Calu3 (cell line): ENCODE data around the gene RNASEH1. TPM values are rescaled to one million over a fixed set of nuclear protein-coding genes. Genes with fewer than 3 reads are reported as not detected.

Experiments
- BruUV-seq: library from RNA; stranded (reverse); fragments of 400-500 nt; replicated peaks from 2 replicates; lab custom pipeline; 2021; lab: Mats Ljungman, UMichigan
- CTCF ChIA-PET: fragments of 300-600 bp; sonication (Branson Sonifier 250); formaldehyde crosslinking; loops from one replicate; lab custom pipeline; 2022; ENCODE audit warnings: antibody characterized with exemption; lab: Charles Lee
- DNase-seq: peaks from one replicate; pipeline ENCODE4 v3.0.0; 2022
- H3K27ac Mint-ChIP-seq: one replicate; pipeline ENCODE4 v1.8.0; 2022; ENCODE audit warnings: mixed read lengths; ENCODE audit not compliant: unreplicated experiment
- H3K27me3 Mint-ChIP-seq: one replicate; pipeline ENCODE4 v1.8.0; 2022; ENCODE audit warnings: mixed read lengths; ENCODE audit not compliant: unreplicated experiment
- H3K36me3 Mint-ChIP-seq: one replicate; pipeline ENCODE4 v1.8.0; 2022; ENCODE audit warnings: mild to moderate bottlenecking, moderate library complexity, mixed read lengths; ENCODE audit not compliant: insufficient read depth, unreplicated experiment
- H3K4me1 Mint-ChIP-seq: one replicate; pipeline ENCODE4 v1.8.0; 2022; ENCODE audit warnings: mild to moderate bottlenecking, low read depth, mixed read lengths; ENCODE audit not compliant: unreplicated experiment
- H3K4me3 Mint-ChIP-seq: one replicate; pipeline ENCODE4 v1.8.0; 2022; ENCODE audit warnings: mild to moderate bottlenecking, low read depth, moderate library complexity, mixed read lengths; ENCODE audit not compliant: unreplicated experiment
- H3K9me3 Mint-ChIP-seq: one replicate; pipeline ENCODE4 v1.8.0; 2022; ENCODE audit warnings: low read depth, mixed read lengths; ENCODE audit not compliant: unreplicated experiment
- CTCF ChIP-seq: fragments of 200-600 bp; IDR thresholded peaks from one replicate; pipeline ENCODE4 v1.8.0; 2022; ENCODE audit warnings: antibody characterized with exemption; ENCODE audit not compliant: unreplicated experiment
- intact Hi-C: fragments of 100-400 bp; cut with micrococcal nuclease; formaldehyde crosslinking; loops from one replicate; pipeline ENCODE4 v1.10.0; 2022; ENCODE audit not compliant: unreplicated experiment
- total RNA-seq: library from RNA; stranded (reverse); gene quantifications from 2 replicates; pipeline ENCODE4 v1.2.3, GENCODE V29; 2022

The RNASEH1 gene
- total RNA-seq, 1 experiment from 2014 or later, result 30.2 TPM

DNA sequence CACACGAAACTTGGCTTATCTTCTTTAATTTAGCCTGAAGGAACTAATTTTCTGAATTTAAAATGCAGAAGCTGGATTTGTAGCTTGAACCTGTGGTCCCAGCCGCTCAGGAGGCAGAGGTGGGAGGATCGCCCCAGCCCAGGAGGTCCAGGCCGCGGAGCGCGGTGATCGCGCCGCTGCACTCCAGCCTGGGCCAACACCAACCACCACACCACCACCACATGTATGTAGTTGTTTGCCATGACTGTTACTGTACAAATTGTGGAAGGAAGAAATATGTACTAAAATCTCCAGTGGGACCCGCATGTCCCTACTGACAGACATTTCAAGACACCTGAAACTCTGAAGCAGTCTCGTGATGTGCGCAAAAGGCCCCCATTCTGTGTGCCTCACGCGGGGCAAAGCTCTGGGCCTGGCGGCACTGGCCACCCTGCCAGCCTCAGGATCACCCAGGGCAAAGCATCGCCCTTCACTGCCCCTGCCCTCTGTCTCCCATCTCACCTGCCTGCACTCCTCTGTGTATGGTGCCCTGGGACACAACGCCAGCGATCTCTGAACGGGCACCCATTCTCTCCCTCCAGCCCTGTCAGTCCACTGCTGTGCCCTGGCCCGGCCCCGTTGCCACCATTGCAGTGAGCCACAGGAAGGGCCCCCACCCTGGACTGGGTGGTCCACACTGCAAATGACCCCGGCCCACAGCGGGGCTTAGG, 28.7 kb downstream of the RNASEH1 start:
- Mint-ChIP-seq H3K36me3 (no peaks in the 10 kb centered on the region), H3K4me1 (no peaks in the 10 kb centered on the region), H3K27me3 (no peaks in the 10 kb centered on the region), H3K27ac (no peak overlapping the region), H3K9me3 (no peaks in the 10 kb centered on the region), H3K4me3 (no peak overlapping the region)
- no peak for TF ChIP-seq CTCF
- no peak for DNase-seq
- no TSS peak for BruUV-seq
- intact Hi-C loops, result no loop called here
- CTCF ChIA-PET, result no interaction called here

- CTCF ChIA-PET, result no interaction called here
- intact Hi-C loops, result no loop called here
- DNase-seq, result no peak
- Mint-ChIP-seq H3K9me3 (no peaks in the 10 kb centered on the region), H3K36me3 (no peaks in the 10 kb centered on the region), H3K4me3 (no peak overlapping the region), H3K27ac (no peak overlapping the region), H3K4me1 (peaks cover 8% of the 10 kb centered on the region), H3K27me3 (no peaks in the 10 kb centered on the region)
- TF ChIP-seq CTCF, result no peak
- no TSS peak for BruUV-seq
Observed at GRCh38 chr2:3527886-3528785, 30.0 kb downstream of the RNASEH1 start.

GRCh38 chr2:3526871-3527270, 31.3 kb downstream of the RNASEH1 start:
- H3K27ac Mint-ChIP-seq, result no peak overlapping the region
- H3K4me3 Mint-ChIP-seq, result no peak overlapping the region
- no peaks in the 10 kb centered on the region for H3K27me3 Mint-ChIP-seq
- no TSS peak for BruUV-seq
- no peaks in the 10 kb centered on the region for H3K9me3 Mint-ChIP-seq
- DNase-seq, result no peak
- no peak for TF ChIP-seq CTCF
- H3K4me1 Mint-ChIP-seq, result peaks cover 10% of the 10 kb centered on the region
- H3K36me3 Mint-ChIP-seq, result no peaks in the 10 kb centered on the region
- CTCF ChIA-PET, result no interaction called here
- intact Hi-C loops, result no loop called here

GRCh38 chr2:3523551-3524041, 34.5 kb downstream of the RNASEH1 start:
- peaks cover 17% of the 10 kb centered on the region for H3K36me3 Mint-ChIP-seq
- no peak overlapping the region for H3K4me3 Mint-ChIP-seq
- CTCF ChIA-PET, result no interaction called here
- intact Hi-C loops, result no loop called here
- H3K27ac Mint-ChIP-seq, result no peak overlapping the region
- no peak for DNase-seq
- H3K9me3 Mint-ChIP-seq, result no peaks in the 10 kb centered on the region
- no TSS peak for BruUV-seq
- H3K27me3 Mint-ChIP-seq, result no peaks in the 10 kb centered on the region
- TF ChIP-seq CTCF, result no peak
- peaks cover 33% of the 10 kb centered on the region for H3K4me1 Mint-ChIP-seq
